Ramos (cell line): ENCODE results near the gene PTPRJ.

Experiments used
- in situ Hi-C: fragments of 300-500 bp; cut with MboI; formaldehyde crosslinking; loops from one replicate; pipeline ENCODE4 v1.14.3; 2022; ENCODE audit warnings: low sequenced_read_pairs; ENCODE audit not compliant: unreplicated experiment

The PTPRJ gene

DNA sequence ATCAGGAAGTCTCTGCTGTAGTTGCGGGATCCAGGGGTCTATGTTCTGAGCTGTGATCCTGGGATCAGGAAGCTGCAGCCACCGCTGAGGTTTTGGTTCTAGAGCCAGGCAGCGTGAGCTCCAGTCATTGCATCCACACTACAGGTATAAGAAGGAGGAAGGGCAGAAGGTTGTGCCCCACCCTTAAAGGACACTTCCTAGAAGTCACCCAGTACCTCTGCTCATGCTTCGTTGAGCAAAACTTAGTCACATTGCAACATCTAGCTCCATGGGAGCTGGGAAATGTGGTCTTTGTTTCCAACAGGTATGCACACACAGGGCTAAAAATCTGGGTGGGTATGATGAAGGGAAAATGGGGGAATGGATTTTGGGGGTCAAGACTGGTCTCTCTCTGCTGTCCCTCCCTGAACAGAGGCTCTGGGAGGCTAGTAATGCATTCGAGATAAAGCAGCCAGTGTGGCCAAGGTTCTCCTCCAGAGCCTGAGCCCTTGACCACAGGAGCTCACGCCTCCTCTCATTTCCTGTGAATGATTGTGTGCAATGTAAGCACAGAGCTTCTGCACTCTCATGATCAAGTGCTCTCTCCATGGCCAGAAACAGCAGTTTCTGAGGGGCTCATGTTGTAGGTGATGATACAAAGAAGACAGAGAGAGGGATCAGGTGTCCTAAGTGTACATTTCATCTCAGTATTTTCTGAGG is 149.5 kb downstream of the PTPRJ start:
- in situ Hi-C loops, result loop anchor here (25.0 kb wide), 1 partner anchor 107 kb away; the partner anchor contains the start of gene OR4X2

DNA sequence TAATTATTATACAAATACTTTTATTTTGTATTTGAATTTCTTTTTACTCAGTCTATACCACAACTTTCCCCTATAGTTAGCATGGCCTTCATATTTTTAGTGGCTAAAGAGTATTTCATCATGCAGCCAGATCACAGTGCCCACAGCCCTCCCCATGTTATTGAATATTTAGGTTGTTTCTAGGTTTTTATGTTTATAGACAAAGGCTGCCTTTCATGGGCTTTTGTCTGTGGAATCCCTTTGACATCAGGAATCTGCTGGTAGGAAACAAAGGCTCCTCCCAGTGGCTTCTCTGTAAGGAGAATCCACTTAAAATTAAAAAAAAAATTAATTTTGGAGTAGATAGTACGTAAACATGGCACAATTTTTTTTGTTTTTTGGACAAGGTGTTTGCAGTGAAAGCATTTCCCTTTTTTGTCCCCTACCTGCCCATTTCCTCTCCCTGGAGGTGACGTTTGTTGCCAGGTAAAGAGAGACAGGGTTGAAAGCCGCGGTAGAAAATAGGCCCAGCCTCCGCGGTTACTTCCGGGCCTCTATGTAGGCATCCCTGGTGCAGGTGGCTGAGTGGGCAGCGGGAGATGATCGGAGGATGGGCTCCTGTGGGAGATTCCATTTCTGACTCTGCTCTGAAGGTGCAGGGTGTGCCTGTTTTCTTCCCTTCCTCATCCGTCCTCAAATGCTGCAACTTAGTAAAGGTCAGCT is 154.0 kb downstream of the PTPRJ start:
- in situ Hi-C loops, result loop anchor here (25.0 kb wide), 1 partner anchor 103 kb away; the partner anchor contains the start of gene OR4X2

DNA sequence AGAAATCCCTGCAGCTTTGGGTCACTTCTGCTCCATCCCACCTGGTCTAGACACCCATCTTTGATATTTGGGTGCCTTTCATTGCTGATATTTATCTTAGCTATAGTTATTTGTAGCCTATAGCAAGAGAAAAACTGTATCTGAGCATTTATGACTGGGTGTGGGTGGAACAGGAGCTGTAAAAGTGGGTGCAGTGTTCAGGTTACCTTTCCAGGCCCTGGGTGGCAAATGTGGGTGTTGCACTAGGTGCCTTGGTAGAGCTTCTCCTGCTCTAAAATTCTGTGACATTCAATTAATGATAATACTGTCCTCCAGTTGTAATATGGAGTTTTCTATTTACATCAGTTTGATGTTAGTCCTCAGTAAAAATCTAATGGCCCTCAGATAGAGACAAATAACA is 157.9 kb downstream of the PTPRJ start:
- in situ Hi-C loops, result loop anchor here (25.0 kb wide), 1 partner anchor 99 kb away; the partner anchor contains the start of gene OR4X2

DNA sequence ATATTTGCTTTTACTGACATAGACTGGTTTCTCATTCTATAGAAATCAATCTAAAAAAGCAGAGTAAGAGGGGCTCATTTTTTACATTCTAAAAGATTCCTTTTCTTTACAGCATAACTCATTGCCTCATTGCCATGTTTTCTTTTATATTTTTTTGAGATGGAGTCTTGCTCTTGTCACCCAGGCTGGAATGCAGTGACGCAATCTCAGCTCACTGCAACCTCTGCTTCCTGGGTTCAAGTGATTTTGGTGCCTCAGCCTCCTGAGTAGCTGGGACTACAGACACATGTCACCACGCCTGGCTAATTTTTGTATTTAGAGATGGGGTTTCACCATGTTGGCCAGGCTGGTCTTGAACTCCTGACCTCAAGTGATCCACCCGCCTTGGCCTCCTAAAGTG is 159.5 kb downstream of the PTPRJ start:
- in situ Hi-C loops, result loop anchor here (25.0 kb wide), 1 partner anchor 97 kb away; the partner anchor contains the start of gene OR4X2

DNA sequence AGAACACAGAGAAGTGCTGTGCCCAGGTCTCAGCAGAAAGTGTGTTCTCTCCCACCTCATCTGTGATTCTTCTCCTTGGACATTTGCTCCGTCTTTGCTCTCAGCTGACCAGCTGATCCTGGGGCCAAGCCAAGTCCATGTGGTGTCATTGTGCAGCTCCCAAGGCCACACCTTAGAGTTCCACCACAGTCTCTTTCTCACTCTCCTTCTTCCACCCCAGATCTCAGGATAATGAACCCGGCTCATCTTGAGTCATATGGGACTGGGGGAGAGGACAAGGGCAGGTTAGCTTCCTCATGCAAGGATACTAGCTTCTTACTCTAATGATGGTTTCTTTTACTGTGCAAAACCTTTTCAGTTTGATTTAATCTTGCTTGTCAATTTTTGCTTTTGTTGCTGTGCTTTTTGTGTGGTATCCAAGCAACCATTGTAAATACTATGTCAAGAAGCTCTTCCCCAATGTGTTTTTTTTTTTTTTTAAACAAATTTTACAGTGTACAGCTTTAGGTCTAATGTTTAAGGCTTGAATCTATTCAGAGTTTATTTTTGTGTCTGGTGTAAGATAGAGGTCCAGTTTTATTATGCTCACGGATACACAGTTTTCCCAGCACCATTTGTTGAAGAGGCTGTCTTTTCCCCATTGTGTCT is 161.2 kb downstream of the PTPRJ start:
- in situ Hi-C loops, result loop anchor here (25.0 kb wide), 1 partner anchor 96 kb away; the partner anchor contains the start of gene OR4X2

DNA sequence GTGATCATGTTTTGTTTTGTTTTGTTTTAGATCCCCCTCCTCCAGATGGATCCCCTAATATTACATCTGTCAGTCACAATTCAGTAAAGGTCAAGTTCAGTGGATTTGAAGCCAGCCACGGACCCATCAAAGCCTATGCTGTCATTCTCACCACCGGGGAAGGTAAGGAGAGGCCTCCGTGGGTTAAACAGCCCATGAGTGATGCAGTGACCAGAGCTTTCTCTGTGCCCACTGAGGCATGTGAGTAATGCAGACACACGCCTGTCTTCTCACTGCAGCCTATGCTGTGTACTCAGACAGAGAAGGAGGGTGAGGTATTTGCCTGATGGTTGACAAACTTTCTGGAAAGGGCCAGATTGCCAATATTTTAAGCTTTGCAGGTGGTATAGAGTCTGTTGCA is 162.5 kb downstream of the PTPRJ start:
- in situ Hi-C loops, result loop anchor here (25.0 kb wide), 1 partner anchor 94 kb away; the partner anchor contains the start of gene OR4X2

DNA sequence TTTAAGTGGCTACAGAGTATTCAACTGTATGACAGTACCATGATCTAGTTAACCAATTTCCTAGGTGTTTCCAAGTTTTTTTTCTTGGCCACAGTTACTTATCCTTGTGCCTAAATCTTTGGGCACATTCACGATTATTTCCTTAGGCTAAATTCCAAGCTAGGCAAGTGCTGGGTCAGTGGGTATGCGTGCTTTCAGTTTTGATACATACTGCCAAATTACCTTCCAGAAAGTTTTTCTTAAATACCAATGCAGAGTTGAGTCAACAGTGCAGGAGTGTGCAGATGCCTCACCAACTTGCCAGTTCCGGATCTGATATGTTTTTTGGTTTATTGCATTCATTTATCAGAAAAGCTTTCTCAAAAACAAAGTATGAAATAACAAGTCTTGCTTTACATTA is 168.4 kb downstream of the PTPRJ start:
- in situ Hi-C loops, result loop anchor here (25.0 kb wide), 1 partner anchor 89 kb away; the partner anchor contains the start of gene OR4X2

DNA sequence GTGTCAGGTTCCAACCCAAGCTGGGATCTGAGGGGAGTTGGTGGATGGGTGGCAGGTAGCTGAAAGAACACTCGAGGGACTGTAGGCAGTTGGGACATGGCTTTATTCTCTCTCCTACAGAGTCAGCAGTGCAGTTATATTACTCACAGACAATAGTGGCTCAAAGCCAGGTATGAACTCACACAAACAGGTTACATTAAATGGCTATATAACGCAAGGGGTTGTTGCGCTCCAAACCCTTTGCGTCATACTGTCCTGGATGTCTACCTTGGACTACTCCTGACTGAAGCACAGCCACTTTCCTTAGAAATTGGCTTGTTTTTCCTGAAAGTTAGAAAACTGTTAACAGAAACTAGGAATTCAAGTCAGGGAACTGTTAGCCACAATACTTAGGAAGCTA is 169.9 kb downstream of the PTPRJ start:
- in situ Hi-C loops, result no loop called here

DNA sequence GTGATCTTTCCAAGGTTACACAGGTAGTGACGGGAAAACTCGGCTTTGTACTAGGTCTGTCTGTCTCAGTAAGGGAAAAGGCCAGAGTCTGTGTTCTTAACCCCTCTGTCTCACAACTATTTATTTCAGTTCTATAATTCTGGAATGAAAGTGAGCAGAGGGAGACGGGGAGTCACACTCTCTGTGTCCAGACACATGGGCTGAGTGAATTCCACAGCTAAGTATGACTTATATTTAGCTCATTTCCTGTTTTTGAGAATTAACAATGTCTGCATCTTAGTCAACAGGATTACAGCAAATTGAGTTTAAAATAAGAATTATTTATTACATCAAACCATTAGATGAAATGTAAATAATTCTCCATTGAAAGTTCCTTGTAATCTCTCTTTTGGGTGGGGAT is 173.8 kb downstream of the PTPRJ start:
- in situ Hi-C loops, result no loop called here

DNA sequence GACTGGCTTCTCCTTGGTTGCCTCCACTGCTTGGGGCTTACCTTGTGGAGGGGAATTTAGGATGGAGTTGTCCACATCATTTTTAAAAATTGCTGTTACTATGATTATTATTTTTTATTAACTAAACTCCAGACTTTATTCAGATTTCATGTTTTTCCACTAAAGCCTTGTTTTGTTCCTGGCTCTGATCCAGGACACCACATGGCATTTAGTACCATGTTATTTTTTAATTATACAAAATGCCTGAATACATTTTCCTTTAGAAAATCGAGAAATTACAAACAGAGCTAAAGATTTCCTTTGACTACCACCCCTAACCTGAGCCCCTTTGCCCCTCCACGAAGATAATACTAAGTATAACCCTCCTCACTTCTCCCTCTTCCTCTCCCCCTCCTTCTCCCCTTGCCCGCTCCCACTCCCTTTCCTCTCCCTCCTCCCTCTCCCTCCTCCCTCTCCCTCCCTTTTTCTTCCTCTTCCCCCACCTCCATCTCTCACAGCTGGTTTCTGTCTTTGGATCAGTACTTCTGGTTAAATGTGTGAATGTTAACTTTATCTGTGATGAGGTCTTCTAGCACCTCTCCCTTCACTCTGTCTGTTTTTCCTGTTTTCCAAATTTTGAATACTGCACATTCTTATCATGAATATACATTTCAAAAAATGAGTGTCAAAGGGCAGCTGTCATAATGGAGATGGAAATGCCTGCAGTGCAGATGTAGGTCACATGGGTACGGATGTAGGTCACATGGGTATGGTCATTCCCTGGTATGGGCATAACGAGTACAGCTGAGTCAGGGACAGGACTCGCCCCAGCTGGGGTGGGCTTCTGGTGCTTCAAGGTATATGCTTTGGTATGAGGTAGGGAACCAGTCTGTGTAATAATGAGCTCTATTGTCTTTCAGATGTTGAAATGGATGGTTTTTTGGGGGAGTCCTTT is 181.9 kb downstream of the PTPRJ start:
- in situ Hi-C loops, result no loop called here

DNA sequence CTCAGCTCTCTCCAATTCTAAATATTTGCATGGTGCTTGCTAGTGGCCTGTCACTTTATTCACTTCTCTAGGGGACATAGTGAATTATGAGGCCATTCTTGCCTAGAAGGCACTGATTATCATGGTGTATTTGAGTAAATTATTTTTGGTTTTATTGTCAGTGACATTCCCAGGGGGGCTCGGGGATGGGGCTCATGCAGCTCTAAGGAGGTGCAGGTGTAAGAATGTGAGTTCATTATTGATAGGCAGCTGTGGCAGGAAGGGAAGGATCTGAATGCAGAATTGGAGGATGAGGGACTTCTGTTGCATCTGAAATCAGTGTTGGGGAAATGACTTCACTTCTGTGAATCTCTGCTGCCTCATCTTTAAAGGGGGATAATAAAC is 182.5 kb downstream of the PTPRJ start:
- in situ Hi-C loops, result no loop called here

DNA sequence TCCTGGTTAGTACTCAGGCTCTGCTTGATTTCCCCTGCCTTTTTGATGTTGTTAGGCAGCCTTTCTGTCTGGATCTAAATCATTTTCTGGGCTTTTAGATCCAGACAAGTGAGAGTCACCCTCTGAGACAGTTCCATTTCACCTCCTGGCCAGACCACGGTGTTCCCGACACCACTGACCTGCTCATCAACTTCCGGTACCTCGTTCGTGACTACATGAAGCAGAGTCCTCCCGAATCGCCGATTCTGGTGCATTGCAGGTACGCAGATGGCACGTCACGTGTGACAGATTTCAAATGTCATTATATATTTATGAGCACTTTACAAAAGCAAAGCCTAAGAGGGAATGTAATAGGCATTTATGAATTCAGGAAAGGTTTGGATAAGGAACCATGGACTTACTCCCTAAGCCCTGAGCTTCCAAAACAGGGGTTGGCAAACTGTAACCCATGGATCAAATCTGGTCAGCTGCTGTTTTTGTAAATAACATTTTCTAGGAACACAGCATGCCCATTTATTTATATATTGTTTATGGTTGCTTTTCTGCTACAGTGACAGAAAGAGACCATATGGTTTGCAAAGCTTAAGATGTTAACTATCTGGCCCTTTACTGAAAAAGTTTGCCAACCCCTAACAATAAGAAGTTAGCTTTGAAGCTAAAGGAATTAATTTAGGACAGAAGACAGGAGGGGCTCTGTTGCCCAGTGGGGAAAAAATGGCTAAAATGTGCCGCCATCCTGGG is 183.2 kb downstream of the PTPRJ start:
- in situ Hi-C loops, result no loop called here

DNA sequence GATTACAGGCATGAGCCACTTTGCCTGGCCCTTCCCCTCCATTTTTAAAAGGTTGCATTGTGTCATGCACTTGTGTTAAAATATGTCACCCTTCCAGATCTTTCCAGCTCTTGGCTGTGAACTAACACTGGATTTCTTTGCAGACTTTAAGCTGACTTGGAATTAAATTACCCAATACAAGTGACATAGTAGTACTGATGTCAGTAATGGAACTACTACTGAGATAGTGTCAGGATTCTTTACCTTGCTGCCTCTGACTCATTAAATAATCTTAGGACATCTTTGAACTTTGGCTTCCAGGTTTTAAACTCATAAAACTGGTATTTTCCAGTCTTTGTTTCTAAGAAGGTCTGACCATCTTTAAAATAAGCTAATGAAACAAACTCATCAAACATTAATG is 184.5 kb downstream of the PTPRJ start:
- in situ Hi-C loops, result no loop called here

DNA sequence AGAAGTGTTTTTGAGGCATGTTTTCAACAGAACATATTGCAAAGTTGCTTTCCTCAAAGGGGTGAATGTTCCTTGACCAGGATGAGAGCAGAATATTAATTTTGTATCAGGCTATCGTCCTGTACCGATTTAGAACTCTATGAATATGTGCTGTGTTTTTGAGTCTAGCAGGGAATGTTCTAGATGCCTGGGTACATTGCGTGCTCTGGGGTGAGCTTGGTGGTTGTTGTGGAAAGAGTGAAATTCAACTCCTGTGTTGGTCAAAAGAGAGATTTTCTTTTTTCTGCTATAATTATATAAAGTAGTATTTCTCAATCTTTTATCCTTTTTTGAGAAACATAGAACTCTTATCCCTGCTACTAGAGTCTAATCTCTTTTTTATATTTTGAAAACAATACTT is 185.1 kb downstream of the PTPRJ start:
- in situ Hi-C loops, result no loop called here

DNA sequence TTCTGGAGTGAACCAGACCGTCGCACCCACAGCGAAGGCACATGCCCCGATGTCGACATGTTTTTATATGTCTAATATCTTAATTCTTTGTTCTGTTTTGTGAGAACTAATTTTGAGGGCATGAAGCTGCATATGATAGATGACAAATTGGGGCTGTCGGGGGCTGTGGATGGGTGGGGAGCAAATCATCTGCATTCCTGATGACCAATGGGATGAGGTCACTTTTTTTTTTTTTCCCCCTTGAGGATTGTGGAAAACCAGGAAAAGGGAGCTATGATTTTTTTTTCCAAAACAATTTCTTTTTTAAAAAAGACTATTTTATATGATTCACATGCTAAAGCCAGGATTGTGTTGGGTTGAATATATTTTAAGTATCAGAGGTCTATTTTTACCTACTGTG is 187.0 kb downstream of the PTPRJ start:
- in situ Hi-C loops, result no loop called here

DNA sequence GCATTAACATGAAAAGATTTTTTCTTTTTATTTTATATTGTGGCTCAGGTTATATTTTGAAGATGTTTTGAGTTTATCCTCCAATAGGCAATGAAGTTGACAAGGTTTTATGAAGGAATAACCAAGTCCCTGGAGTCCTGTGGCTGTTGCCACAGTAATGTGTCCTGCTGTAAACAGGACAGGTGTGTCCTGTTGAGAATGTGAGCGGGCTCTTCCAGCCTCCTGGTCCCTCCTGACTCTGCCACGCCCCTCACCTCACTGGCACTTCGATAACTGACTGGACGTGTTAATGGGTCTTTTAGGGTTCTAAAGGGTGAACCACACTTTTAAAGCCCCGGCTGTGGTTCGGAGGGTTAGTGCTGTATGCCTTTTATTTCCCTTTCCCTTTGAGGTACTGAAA is 188.5 kb downstream of the PTPRJ start:
- in situ Hi-C loops, result no loop called here

DNA sequence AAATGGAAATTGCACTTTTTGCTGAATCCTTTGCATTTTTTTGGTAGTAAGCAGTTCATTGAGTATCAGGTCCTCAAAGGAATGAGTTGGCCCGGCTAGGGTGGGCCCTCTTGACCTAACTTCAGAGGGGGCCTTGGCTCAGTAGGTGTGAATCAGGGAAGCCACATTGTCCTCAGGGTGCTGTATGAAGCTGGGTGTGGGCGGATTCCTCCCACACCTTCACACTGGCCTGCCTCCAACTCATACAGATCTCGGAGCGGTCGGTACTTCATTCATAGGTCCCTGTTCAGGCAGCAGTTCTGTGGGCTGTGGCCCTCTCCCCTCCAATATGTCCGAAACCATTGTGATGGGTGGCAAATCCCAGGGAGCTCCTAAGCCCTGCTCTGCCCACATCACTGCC is 188.9 kb downstream of the PTPRJ start:
- in situ Hi-C loops, result no loop called here

DNA sequence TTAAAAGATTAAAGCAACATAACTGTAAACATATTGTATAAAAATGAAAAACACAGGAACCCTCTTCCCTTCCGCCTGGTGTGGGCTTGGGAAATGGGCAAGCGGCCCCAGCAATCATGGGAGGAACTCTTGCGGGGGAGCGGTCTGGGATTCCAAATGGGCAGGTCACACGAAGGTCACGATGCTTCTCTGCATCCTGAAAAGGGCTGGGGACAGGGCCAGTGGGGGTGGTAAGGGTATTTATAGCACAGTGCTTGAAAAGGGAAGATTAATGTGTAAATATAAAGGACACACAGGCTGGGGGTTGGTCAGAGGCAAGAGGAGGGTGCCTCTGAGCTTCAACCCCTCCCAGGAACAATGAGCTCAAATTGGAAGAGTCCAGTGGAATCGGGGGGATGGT is 189.4 kb downstream of the PTPRJ start:
- in situ Hi-C loops, result no loop called here
